RWPE1 (cell line): Measurements from ENCODE around the gene HLA-DPA1.
A peak's percentile ranks its signal among the peaks of the same experiment; 100 is the strongest.

Experiments used
- CTCF ChIA-PET: fragments of 350-600 bp; sonication (Branson Sonifier 250); formaldehyde crosslinking; extraction: SDS; loops from one replicate; lab custom pipeline; 2021; lab: Yijun Ruan, JAX
- POLR2A ChIA-PET: fragments of 400-600 bp; formaldehyde crosslinking; extraction: SDS; loops from one replicate; lab custom pipeline; 2020; ENCODE audit warnings: antibody characterized with exemption; ENCODE audit not compliant: low non-redundant PET; lab: Yijun Ruan, JAX
- DNase-seq: peaks from one replicate; pipeline ENCODE4 v3.0.0; 2012; ENCODE audit warnings: low spot score
- H3K27ac ChIP-seq: fragments of 450-650 bp; 2 replicates; pipeline ENCODE4 v1.5.1; 2017
- TF ChIP-seq, protein P1 (sequence below): fragments of 450-650 bp; conservative IDR thresholded peaks from 2 replicates; pipeline ENCODE4 v1.5.1; 2017; ENCODE audit warnings: low read depth, mild to moderate bottlenecking

HLA-DPA1 gene

DNA sequence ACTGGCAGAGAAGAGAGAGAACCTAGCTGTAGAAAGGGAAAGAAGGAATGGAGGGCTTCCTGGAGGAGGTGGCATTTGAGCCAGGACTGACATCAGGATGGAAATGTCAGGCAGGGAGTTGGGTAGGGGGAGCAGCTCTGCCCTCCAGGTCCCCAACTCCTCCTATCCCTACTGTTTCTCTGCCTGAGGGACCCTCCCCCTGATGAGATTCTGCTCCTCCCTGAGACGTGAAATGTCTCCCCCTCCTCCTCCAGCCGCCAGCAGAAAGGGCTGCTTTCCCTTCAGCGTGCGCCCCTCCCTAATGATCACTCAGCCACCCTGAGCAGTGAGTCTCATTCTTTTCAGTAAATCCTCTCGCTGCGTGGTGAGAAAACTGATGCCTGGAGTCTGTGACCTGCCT, 43.0 kb upstream of the HLA-DPA1 start:
- POLR2A ChIA-PET: no interaction called here
- CTCF ChIA-PET: interaction anchor here (1.0 kb wide), 2 partner anchors 10 to 45 kb away, joined by 3 to 5 read pairs; no protein-coding TSS in a partner anchor
- TF ChIP-seq, protein P1, sequence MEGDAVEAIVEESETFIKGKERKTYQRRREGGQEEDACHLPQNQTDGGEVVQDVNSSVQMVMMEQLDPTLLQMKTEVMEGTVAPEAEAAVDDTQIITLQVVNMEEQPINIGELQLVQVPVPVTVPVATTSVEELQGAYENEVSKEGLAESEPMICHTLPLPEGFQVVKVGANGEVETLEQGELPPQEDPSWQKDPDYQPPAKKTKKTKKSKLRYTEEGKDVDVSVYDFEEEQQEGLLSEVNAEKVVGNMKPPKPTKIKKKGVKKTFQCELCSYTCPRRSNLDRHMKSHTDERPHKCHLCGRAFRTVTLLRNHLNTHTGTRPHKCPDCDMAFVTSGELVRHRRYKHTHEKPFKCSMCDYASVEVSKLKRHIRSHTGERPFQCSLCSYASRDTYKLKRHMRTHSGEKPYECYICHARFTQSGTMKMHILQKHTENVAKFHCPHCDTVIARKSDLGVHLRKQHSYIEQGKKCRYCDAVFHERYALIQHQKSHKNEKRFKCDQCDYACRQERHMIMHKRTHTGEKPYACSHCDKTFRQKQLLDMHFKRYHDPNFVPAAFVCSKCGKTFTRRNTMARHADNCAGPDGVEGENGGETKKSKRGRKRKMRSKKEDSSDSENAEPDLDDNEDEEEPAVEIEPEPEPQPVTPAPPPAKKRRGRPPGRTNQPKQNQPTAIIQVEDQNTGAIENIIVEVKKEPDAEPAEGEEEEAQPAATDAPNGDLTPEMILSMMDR: no peak
- DNase-seq: no peak
- H3K27ac ChIP-seq: no peak overlapping the region

DNA sequence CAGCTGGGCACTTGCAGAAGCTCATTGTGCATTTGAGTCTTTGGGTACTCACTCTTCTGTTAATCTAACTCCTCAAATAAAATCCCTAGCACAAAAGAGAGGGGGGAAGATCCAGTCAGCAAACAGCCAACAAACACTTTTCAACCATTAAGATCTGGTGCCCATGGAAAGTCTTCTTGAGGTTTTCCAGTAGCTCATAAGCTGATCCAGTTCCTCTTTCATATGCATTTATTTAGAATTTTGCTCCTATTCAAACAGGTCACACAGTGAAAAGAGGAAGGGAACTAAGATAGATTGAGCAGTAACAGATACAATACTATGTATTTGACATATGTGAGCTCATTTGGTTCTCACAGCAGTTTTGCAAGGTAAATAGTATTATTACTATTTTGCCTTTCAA, 41.0 kb upstream of the HLA-DPA1 start:
- DNase-seq: no peak
- POLR2A ChIA-PET: no interaction called here
- TF ChIP-seq, protein P1: no peak
- CTCF ChIA-PET: interaction anchor here (0.6 to 1.4 kb wide), 2 partner anchors 58 to 66 kb away, joined by 3 to 4 read pairs; no protein-coding TSS in a partner anchor
- no peak overlapping the region for H3K27ac ChIP-seq

- CTCF ChIA-PET: interaction anchor here (1.4 kb wide), 1 partner anchor 59 kb away, joined by 3 read pairs; no protein-coding TSS in a partner anchor
- POLR2A ChIA-PET: no interaction called here
- TF ChIP-seq, protein P1: no peak
Observed at GRCh38 chr6:33113755-33114154, 40.3 kb upstream of the HLA-DPA1 start.

GRCh38 chr6:33112148-33112547, 38.7 kb upstream of the HLA-DPA1 start:
- ChIA-PET CTCF (interaction anchor here (0.7 kb wide), 1 partner anchor 32 kb away, joined by 3 read pairs; no protein-coding TSS in a partner anchor), POLR2A (no interaction called here)
- no peak overlapping the region for H3K27ac ChIP-seq
- DNase-seq: peak; percentile 84
- TF ChIP-seq, protein P1: no peak

More at GRCh38 chr6:33113755-33114154, 40.3 kb upstream of the HLA-DPA1 start:
- no peak for DNase-seq
- H3K27ac ChIP-seq: no peak overlapping the region

- POLR2A ChIA-PET: no interaction called here
- TF ChIP-seq, protein P1: no peak
- CTCF ChIA-PET: no interaction called here
- no peak for DNase-seq
- H3K27ac ChIP-seq: no peak overlapping the region
Observed at GRCh38 chr6:33108307-33108706, 34.9 kb upstream of the HLA-DPA1 start.

GRCh38 chr6:33107641-33108040, 34.2 kb upstream of the HLA-DPA1 start:
- ChIA-PET POLR2A (no interaction called here), CTCF (no interaction called here)
- H3K27ac ChIP-seq: no peak overlapping the region
- TF ChIP-seq, protein P1: no peak
- no peak for DNase-seq
